GM12801 (cell line): Measurements from ENCODE around the gene GPT2.

Experiments used
- TF ChIP-seq, protein P1 (sequence below): IDR thresholded peaks from one replicate; pipeline ENCODE4 v1.5.1; 2011; ENCODE audit warnings: control low read depth; ENCODE audit not compliant: insufficient read length; ENCODE audit errors: extremely low read depth

GPT2 gene

DNA sequence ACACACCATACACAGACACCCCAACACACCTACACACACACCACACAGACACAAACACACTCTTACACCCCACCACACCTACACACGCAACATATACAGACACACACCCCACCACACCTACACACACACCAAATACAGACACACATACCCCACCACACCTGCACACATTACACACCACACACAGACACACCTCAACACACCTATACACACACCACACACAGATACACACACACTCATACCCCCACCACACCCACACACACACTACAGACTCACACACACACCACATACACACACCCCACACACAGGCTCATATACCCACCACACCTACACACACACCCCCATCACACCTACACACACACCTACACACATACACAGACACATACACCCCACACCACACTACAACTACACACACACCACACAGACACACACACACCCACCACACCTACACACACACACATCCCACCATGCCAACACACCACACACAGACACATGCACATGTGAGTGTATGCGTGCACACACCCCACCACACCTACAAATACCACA is 31.4 kb downstream of the GPT2 start:
- TF ChIP-seq, protein P1, sequence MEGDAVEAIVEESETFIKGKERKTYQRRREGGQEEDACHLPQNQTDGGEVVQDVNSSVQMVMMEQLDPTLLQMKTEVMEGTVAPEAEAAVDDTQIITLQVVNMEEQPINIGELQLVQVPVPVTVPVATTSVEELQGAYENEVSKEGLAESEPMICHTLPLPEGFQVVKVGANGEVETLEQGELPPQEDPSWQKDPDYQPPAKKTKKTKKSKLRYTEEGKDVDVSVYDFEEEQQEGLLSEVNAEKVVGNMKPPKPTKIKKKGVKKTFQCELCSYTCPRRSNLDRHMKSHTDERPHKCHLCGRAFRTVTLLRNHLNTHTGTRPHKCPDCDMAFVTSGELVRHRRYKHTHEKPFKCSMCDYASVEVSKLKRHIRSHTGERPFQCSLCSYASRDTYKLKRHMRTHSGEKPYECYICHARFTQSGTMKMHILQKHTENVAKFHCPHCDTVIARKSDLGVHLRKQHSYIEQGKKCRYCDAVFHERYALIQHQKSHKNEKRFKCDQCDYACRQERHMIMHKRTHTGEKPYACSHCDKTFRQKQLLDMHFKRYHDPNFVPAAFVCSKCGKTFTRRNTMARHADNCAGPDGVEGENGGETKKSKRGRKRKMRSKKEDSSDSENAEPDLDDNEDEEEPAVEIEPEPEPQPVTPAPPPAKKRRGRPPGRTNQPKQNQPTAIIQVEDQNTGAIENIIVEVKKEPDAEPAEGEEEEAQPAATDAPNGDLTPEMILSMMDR = no peak

DNA sequence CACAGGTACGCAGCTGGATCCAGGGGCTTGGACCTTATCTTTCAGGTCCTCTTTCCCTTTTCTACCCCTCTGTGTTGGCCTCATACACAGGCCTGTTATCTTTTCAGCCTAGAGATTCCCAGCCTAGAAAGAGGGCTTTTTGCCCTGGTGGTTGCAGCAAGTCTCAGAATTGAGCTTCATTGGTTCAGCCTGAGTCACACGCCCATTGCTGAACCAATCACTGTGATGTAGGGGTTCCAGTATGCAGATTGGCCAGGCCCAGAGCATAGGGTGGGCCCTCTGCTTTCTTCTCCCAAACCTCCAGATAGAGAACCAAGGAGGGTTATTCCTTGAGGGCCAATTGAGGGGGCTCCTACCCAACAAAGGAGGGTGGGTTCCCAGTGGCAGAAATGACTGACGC is 32.8 kb downstream of the GPT2 start:
- TF ChIP-seq, protein P1 = no peak

DNA sequence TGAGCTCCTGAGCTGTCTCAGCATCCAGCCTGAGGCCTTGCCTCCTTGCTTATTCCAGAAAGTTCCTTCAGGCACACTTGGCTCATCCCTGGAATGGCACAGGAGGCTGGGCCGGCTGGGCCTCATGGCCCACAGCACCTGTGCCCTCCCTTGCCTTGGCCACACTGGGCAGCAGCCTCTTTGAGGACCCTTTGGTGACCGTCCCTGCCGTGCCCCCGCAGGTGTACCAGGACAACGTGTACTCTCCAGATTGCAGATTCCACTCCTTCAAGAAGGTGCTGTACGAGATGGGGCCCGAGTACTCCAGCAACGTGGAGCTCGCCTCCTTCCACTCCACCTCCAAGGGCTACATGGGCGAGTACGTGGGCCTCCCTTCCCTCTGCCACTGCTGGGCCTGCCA is 34.2 kb downstream of the GPT2 start:
- TF ChIP-seq, protein P1 = no peak

DNA sequence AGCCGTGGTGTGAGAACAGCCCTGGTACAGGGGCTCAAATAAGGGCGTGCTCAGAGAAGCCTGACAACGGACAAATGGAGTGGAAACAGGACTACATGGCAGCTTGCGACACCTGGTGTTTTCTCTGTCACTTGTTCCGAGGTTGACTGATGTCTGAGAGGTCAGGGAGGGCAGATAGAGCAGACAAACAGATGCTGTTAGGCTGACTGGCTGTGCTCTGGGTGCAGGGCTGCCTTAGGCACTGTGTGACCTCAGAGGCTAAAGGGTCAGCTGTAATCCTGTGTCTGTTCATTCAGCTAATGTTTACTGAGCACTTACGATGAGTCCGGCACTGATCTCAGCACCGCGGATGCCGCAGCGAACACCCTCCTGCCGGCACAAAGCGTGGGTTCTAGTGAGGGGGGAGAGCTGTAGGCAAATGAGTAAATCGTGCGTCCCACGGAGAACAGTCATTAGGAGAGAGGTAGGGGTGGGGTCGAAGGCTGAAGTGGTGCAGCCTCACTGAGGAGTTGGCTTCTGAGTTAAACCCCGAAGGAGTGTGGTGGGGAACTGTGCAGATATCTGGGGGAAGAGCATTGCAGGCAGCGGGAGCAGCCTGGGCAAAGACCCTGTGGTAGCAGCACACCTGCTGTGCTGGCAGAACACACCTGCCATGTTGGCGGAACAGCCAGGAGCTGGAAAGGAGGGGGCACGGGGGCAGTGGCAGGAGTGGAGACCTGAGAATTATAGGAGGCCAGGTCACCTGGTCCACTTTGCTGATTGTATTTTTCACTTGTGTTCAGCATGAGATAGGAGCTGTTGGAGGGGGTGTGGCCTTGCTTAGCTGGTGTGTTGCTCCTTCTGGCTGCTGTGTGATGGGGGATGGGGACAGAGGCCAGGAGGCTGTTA is 35.0 kb downstream of the GPT2 start:
- TF ChIP-seq, protein P1 = no peak

DNA sequence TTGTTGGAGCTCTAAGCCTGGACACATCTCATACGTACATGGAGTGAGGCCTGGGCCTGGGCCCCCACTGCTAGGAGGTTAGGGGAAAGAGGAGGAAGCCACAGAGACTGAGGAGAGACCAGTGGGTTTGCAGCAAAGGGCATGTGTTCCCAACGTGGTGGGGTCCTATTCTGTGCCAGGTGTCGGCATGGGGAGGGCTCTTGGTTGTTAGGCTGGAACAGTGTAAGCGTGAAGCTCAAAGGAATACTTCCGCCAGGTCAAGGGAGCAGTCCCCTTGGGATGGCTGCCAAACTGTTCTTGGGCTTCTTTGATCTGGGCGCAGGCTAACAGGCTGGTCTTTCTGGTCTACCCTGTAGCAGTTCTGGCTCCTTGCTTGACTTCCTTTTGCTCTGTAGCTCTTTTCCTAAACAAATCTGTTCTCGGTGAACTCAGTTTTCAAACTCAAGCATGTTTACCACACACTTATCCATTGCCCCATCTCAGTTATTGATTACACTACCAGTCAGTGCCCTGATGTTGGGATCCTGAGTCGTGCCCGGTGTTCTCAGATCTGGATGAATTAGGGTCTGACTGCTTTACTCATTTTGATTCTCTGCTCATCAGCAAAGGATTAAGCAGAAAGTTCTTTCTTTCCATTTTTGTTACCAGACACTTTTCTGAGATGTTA is 36.4 kb downstream of the GPT2 start:
- TF ChIP-seq, protein P1 = no peak

DNA sequence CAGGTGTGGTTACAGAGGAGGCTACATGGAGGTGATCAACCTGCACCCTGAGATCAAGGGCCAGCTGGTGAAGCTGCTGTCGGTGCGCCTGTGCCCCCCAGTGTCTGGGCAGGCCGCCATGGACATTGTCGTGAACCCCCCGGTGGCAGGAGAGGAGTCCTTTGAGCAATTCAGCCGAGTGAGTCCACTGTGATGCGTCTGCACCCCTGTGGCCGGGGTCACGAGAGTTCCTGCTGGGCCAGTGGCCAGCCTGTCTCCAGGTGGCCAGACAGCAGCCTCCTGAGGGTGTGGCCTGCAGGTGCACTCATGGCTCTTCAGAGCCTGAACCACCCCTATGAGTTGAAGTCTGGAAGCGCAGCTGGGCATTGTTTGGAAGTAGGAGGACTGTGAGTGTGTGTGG is 38.1 kb downstream of the GPT2 start:
- TF ChIP-seq, protein P1 = no peak

DNA sequence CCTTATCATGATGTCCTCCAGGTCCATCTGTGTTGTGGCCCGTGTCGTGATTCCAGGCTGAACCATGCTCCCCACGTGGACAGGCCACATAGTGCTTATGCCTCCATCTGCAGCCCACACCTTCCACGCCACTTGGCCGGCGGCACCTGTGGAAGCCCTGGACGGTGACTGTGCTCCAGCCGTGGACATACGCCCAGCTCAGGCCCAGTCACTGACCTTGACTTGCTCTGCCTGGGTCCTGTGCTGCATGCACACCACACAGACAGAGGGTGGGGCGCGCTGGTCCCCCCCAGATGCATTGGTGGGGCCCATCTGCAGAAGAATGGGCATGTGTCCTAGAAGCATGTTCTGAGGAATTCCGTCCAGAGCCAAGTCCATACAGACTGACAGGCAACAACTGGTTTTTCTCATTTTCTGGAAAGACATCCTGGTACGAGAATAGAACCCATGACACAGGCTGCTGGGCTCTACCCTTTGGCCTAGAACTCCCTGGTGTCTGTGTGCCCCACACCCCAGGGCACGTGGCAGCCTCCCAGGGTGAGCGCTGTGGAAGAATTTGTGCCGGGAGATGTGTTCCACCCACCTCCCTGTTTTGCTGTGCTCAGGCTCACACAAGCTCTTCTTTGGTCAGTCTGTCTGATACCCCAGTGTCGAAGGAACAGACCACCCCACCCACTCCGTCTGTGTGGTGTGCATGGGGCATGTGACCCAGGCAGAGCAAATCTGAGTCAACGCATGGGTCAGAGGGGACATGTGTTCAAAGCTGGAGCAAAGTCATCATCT is 39.5 kb downstream of the GPT2 start:
- TF ChIP-seq, protein P1 = no peak
